GM18867 (cell line): ENCODE measurements around the gene TSHZ2.

ENCODE experiments used
- ATAC-seq: cut with Tn5 transposase; IDR thresholded peaks from one replicate; pipeline ENCODE4 v1.9.1; 2021; ENCODE audit warnings: mild to moderate bottlenecking, moderate library complexity; ENCODE audit not compliant: unreplicated experiment

TSHZ2 gene

DNA sequence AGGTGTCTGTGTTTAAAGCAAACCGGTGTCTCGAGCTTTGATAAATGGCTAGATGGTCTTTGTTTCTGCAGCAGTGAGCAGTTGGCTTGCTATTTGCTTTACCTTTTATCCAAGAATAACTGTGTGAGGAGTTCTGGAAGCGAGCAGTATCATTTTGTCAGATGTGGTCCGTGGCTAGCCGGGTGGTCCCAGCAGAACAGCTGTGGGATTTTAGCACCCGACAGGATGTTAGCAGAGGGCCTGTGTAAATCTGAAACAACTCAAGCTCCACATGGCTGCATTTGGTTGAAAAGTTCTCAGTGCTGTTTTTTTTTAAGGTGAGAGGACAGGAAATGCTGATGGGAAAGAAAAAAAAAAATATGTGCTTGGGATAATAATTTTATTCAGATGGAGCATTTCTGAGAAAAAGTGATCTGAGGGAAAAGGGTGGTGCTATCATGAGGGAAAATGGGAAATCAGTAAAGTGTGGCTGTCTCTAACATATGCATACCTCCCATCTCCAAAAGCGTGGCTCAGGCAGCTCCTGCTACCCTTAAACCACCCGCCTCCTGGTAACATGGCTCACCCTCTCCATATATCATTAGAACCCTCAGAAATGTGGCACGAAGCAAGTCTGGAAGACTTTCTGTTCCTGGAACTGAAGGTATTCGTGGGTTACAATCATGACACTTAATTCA, 215.4 kb downstream of the TSHZ2 start:
- ATAC-seq, result no peak

DNA sequence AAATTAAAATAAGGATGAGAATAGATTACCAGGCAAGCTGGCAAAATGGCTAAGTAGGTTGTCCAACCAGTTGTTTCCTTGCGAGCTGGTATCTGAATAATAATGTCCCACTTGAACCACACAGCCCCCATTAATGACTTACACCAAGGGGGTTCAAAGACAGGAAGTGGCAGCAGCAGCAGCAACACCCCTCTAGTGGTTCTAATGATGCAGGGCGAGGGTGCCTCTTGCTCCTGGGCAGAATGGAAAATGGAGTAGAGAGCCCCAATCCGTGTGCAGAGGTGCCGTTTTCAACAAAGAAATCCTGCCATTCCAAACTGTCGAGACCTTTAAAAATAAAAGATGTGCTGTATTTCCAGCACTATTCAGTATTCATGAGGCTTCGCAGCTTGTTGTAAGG, 218.1 kb downstream of the TSHZ2 start:
- ATAC-seq, result no peak

DNA sequence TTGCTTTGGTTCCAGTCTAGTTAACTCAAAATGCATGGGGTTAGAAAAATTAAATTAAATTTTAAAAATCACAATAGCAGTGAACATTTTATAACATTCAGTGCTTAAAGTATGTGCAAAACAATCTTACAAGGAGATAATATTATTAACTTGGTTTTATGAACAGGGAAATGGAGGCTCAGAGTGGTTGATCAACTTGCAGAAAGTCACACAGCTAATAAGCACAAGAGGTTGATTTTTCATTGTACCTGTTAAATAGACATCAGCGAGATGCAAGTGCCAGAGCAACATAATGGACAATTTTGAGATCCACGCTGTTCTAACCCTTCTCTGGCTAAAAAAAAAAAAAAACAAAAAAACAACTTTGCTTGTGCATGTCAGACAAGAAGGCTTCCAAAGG, 219.8 kb downstream of the TSHZ2 start:
- ATAC-seq, result no peak

- ATAC-seq, result no peak
Observed at GRCh38 chr20:53194306-53195290, 222.4 kb downstream of the TSHZ2 start.

- no peak for ATAC-seq
Observed at GRCh38 chr20:53195876-53196610, 223.9 kb downstream of the TSHZ2 start.

DNA sequence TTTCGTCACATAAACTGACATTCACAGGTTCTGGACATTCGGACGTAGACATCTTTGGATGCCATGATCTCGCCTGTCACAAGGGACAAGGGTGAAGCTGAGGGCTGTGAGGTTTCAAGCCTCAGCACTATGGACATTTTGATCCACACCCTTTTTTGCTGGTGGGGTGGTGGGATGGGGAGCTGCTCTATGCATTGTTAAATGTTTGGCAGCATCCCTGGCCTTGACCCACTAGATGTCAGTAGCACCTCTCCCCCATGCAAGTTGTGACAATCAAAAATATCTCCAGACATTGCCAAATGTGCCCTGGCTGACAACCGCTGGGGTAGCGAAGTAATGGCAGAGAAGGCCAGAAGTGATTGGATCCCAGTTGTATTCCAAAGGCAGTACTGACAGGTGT, 229.4 kb downstream of the TSHZ2 start:
- no peak for ATAC-seq

DNA sequence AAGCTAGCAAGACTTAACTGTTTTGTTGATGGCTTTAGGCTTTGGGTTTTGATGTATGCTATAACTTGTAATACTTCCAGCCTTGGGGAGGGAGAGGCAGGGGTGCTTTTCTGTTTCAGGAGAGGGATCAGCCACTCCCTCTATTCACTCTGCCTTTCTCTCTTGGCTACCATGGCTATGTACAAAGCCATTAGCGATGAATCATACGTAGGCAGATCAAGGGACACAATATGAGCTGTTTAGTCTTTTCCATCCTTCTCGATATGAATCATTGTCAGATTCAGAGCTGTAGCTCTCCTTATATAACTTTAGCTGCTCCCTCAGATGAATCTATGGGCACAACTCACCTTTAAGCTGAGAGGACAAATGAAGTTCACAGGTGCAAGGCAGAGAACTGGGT, 230.6 kb downstream of the TSHZ2 start:
- ATAC-seq, result no peak

- no peak for ATAC-seq
Observed at GRCh38 chr20:53205046-53205445, 232.9 kb downstream of the TSHZ2 start.

DNA sequence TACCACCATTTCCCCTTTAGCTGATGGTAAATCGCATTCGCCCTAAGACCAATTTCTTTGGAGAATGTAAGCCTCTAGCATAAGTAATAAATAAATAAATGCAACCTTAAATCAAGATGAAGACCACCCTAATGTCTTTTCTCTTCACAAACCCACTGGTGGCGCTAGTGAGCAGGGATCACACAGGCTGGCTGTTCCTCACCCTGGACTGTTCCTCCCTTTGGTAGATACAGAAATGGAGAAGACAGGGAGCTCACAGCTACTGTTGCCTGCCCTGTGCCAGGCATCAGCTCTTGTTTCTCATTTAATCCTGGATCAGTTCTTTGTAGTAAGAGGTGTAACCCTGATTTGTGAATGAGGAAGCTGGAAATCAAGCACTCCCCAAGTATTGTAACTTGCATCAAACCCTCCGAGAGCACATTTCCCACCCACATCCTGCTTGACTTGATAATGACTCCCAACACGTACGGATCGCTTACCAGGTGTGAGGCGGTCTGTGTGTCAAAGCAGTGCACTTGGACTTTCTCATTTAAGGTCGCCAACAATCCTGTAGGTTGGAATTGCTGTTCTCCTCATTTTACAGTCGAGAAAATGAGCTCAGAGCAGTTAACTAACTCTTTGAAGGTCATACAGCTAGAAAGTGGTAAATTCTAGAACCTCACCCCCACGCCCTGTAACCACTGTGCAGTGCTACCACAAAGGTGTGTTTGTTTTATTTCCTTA, 236.1 kb downstream of the TSHZ2 start:
- no peak for ATAC-seq

GRCh38 chr20:53210041-53210440, 237.9 kb downstream of the TSHZ2 start:
- ATAC-seq, result no peak

DNA sequence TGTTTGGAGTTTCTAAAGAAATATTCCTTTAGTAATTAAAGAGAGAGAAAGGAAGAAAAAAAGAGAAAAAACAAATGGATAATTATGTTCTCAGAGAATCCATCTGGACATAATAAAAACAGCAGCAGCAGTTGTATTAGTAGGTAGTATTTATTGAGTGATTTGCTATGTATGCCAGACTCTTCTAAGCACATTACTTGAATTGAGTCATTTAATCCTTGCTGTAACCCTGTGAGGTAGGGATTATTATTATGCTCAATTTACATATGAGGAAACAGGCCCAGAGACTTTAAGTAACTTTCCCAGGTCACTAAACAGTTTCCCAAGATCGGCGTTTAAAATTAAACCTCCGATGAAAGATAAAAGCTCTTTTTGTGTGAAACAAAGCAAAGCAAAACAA, 238.8 kb downstream of the TSHZ2 start:
- ATAC-seq, result no peak

GRCh38 chr20:53212018-53212417, 239.9 kb downstream of the TSHZ2 start:
- ATAC-seq, result no peak

DNA sequence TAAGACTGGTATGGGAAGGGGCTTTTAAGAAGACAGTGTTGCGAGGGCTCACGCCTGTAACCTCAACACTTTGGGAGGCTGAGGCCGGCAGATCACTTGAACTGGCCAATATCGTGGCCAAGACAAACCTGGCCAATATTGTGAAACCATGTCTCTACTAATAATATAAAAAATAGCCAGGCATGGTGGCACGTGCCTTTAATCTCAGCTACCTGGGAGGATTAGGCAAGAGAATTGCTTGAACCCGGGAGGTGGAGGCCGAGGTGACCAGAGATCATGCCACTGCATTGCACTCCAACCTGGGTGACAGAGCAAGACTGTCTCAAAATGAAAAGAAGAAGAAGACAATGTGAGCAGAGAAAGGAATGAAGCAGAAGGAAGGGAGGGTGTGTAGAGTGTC, 242.2 kb downstream of the TSHZ2 start:
- no peak for ATAC-seq

- peak; percentile 54 for ATAC-seq
Observed at GRCh38 chr20:53215166-53215565, 243.0 kb downstream of the TSHZ2 start.

DNA sequence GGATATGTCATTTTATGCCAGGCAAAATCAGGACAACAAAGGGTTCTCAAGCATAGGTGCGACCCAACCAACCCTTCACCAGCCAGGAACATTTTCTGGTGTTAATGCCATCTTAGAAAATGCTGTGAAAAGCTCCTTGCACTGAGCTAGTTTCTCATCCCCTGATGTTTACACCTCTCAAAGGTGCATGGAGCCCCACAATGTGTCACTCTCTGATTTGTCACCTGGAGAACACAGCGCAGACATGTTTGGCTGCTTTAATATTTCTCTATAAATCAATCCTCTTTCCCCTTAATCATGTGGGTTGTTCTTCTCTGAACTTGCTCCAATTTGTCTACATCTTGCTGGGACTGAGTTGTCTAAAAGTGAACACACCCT, 244.3 kb downstream of the TSHZ2 start:
- no peak for ATAC-seq

DNA sequence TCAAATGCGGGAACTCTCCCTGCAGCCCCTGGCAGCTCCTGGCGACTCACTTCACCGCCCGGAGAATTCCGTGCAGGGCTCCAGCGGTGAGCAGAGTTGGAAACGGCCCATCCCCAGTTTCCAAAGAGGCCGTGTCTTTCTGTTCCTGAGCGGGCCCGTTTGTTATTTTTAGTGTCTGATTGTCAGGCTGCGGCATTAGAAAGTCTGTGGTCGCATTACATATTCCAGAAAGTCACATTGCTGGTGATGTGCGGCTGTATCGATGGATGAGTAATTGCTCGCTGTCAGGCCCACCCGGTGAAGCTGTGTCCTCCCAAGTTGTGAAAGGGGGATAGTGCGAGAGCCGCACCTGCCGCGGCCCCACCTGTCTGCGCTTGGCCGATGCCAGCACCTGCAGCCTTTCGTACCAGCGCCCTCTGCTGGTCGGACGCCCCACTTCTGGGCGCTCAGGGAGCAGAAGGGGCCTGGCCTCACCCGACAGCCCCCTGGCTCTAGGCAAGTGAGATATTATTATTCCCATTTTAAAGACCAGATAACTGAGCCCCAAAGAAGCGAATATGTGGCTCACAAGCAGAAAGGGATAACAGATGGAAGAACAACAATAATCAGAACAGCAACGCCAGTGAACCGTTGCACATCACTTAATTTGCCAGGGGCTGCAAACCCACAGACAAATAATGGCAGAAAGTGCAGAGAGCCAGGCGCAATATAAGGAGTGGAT, 244.9 kb downstream of the TSHZ2 start:
- peak; percentile 77 for ATAC-seq

DNA sequence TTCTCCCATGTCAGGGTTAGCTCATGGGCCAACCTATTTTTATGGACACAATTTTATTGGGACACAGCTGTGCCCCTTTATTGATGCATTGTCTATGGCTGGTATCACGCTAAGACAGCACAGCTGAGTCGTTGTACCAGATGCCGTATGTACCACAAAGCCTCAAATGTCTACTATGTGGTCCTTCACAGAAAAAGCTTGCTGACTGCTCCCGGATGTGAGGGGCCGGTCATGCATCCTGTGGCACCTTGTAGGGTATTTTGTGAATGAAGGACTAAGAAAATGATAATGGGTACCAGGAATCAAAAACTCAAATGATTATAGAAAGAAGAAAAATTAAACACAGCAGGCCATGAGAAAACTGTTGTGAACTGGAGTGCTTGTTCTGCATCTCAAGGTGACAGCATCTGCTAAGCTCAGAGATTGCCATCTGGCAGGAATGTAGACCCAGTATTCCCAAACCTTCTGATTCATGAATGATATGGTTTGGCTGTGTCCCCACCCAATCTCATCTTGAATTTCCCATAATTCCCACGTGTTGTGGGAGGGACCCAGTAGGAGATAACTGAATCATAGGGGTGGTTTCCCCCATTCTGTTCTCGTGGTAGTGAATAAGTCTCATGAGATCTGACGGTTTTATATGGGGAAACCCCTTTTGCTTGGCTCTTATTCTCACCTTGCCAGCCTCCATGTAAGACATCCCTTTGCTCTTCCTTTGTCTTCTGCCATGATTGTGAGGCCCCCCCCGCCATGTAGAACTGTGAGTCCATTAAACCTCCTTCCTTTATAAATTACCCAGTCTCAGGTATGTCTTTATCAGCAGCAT, 248.5 kb downstream of the TSHZ2 start:
- ATAC-seq, result no peak

- no peak for ATAC-seq
Observed at GRCh38 chr20:53221731-53222130, 249.6 kb downstream of the TSHZ2 start.

DNA sequence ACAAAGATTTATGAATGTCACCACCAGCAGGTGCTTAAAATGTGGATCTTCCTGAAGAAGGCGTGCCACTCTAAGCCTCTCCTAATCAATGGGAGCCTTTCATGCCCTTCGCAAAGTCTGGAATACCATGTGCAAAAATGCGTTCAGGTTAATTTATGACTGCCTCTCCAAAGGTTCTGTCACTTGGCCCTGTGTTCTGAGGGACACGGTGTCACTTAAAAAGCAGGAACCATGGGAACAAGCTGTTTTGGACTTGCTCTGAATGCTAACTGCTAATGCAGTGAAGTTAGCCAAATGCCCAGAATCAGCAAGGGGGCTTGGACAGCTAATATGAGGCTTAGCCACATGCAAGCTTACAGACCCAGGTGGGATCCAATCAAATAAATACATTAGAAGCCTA, 250.3 kb downstream of the TSHZ2 start:
- ATAC-seq, result no peak
